Measurements from ENCODE around the gene SMIM3.
A peak's percentile ranks its signal among the peaks of the same experiment; 100 is the strongest.
"Not testable (repeated sequence)": the region's sequence is repeated elsewhere in the genome, so short reads cannot be mapped to it uniquely, and the experiment has no call there.

Gene SMIM3

GRCh38 chr5:150778517-150779396, at the start of gene SMIM3:
SMIM3 (plus strand) TSS chr5:150778757; CDS start chr5:150795441, 16,684 bp downstream.
- DNase-seq: no peak

GRCh38 chr5:150729859-150730258, 48.7 kb upstream of the SMIM3 start:
- no peak for DNase-seq

GRCh38 chr5:150731669-150732242, 46.8 kb upstream of the SMIM3 start:
- DNase-seq: no peak

- DNase-seq: no peak
These were observed 43.8 kb upstream of the SMIM3 start for GRCh38 chr5:150734579-150735384.

GRCh38 chr5:150738862-150739261, 39.7 kb upstream of the SMIM3 start:
- no peak for DNase-seq

DNA sequence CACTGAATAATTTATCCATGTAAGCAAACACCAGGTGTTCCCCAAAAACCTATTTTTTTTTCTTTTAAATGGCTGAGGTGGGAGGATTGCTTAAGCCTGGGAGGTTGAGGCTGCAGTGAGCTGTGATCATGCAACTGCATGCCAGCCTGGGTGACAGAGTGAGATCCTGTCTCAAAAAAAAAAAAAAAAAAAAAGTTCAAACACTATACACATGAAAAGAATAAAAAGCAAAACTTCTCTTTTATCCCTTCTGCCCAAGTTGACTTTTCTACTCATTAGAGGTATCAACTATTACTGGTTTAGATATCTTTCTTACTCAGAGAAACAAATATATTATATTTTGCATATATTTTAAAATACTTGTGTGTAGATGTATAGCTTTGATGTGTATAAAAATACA, 37.6 kb upstream of the SMIM3 start:
- no peak for DNase-seq

DNA sequence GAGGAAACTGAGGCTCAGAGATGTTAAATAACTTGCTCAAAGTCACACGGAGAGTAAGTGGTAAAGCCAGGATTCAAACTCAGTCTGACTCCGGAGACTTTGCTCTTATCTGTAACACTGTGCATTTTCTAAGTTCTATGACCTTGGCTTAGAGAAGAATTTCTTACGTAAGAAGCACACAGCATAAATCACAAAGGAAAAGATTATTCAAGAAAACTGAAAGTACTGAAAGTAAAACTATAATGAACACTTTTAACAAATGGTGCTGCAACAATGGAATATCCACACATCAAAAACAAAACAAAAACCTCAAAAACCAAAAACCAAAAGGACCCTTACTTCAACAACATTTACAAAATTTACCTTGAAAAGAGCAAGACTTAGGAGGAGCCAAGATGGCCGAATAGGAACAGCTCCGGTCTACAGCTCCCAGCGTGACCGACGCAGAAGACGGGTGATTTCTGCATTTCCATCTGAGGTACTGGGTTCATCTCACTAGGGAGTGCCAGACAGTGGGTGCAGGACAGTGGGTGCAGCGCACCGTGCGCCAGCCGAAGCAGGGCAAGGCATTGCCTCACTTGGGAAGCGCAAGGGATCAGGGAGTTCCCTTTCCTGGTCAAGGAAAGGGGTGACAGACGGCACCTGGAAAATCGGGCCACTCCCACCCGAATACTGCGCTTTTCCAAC, 36.0 kb upstream of the SMIM3 start:
- not testable (repeated sequence) for DNase-seq

DNA sequence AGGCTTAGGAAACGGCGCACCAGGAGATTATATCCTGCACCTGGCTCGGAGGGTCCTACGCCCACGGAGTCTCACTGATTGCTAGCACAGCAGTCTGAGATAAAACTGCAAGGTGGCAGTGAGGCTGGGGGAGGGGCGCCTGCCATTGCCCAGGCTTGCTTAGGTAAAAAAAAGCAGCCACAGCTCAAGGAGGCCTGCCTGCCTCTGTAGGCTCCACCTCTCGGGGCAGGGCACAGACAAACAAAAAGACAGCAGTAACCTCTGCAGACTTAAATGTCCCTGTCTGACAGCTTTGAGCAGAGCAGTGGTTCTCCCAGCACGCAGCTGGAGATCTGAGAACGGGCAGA, 35.4 kb upstream of the SMIM3 start:
- not testable (repeated sequence) for DNase-seq

- DNase-seq: no peak
These were observed 28.1 kb upstream of the SMIM3 start for GRCh38 chr5:150750469-150750868.

GRCh38 chr5:150751096-150751891, 27.3 kb upstream of the SMIM3 start:
- DNase-seq: no peak

DNA sequence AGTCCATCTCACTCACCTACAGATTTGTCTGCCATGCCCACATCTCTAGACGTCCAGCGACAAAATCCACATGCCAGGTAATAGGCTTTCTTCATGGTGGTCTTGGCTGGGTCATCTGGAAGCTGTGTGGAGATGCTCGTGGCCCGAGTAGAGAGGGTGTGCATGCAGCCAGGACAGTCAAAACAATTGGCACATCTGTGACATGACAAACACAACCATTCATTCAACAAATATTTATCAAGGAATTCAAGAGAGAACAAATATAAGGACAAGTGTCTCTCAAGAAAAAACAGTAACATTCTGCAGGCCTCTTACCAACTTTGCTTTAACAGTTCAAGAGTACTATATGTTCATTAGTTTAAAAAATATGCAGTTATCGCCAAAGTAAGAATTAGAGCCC, 25.1 kb upstream of the SMIM3 start:
- DNase-seq: no peak

GRCh38 chr5:150753863-150754262, 24.7 kb upstream of the SMIM3 start:
- DNase-seq: no peak

DNA sequence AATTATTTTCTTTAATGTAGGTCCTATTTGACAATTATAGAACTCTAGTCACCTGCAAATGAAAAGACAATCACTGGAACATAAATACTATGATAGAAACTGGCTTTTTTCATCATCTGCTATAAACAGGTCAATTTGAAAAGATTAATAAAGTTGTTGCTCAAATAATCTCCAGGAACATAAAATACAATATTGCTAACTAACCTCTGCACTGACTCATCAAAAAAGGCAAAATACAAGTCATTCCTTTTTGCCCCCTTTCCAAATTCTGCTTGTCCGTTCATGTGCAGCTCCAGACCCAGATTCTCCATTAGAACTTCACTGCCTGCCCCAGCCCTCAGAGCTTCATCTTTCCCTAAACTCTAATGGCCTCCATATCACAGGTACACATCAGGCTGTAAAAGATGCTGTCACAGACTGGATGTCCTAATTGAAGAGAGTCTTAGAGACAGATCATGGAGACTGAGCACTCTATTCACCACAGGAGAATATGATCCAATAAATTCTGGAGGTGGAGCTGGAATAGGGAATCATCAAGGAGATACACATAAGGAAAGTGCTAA, 21.4 kb upstream of the SMIM3 start:
- no peak for DNase-seq

DNA sequence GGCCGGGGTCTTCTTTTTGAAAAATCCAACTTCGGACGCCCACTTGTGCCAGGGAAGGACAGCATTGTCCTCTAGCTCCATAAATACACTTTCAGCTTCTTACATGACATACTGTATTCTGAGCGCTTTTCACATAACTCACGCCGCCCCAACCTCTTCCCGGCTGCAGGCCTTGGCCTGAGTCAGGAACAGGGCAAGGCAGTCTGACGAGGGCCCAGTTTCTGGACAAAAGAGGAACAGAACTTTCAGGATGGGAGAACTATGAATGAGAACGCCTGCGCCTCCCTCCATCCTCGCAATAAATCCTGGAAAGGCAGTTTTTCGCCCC, 20.4 kb upstream of the SMIM3 start:
- no peak for DNase-seq

DNA sequence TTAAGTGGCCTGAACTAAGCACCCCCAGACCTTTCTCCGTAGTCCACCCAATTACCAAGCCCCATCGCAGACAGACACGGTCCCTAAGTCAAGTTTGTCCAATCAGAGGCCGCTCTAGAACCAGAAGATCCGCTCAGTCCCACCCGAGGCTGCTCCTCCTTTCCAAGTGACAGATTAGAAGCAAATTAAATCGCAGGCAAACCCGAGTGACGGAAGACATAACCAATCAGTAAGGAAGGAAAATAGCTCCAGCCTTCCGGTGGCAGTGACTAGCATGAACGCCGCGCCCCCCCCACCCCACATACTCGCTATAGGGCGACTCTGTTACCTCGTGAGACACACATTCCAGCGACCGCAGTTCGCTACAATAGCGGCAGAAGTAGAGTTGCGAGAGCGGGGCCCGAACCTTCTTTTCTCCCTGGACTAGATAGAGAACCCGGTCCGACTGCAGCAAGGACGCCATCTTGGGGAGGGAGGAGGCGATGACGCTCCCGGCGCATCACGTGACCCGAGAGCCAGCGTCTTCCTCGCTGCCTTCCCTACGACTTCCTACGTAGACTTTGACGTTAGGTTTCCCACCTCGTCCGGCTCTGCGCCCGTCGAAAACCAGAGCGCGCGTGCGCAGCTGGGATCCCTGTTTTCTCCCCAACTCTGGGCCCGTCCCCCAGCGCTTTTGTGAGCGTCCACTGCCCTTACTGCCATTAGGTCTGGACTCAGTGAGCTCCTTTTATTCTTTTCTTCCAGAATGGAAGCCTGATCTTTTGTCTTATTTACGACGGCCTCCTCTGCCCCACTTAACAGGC, 19.8 kb upstream of the SMIM3 start, which contains the start of gene DCTN4:
Gene DCTN4 (minus strand): TSS at position 487 of the 803 bp plus-strand sequence. CDS start 24 bp downstream, at position 463.
- peak; percentile 94 for DNase-seq

GRCh38 chr5:150759334-150759583, 19.3 kb upstream of the SMIM3 start:
- no peak for DNase-seq

- no peak for DNase-seq
These were observed 16.3 kb upstream of the SMIM3 start for GRCh38 chr5:150762211-150762610.

GRCh38 chr5:150763023-150763769, 15.4 kb upstream of the SMIM3 start:
- DNase-seq: no peak

DNA sequence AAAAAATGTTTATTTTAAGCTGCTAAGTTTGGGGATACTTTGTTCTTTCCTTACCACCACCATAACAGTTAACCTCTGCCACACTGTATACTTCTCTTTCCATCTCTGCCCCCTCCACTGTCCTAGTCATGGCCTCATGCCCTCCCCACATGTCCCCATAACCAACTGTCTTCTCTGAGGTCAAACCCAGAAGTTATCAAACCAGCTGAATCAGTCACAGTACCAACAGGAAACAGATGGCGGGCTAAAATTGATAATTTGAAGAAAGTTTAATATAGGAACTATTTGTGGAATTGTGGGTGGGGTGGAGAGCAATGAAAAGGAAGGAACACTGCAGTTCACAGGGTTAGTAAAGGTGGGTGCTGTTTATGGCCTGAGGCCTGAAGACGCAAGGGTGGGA, 14.0 kb upstream of the SMIM3 start:
- no peak for DNase-seq

- no peak for DNase-seq
These were observed 13.4 kb upstream of the SMIM3 start for GRCh38 chr5:150765011-150765798.

All from NCI-H187 treated with DMSO at 0.1 percent for 48 hours (cell line).